Measurements from ENCODE around the gene ARFGEF3.
"Not testable (repeated sequence)": the region's sequence is repeated elsewhere in the genome, so short reads cannot be mapped to it uniquely, and the experiment has no call there.

The ARFGEF3 gene

GRCh38 chr6:138272533-138273315, 111.0 kb downstream of the ARFGEF3 start:
- H3K27me3 Mint-ChIP-seq (ENCODE audit: low read depth) = peaks cover 6% of the 10 kb centered on the region

GRCh38 chr6:138275976-138276375, 114.2 kb downstream of the ARFGEF3 start:
- DNase-seq (ENCODE audit: low spot score) = no peak
- no peak overlapping the region for H3K27ac Mint-ChIP-seq
- no peaks in the 10 kb centered on the region for H3K4me1 Mint-ChIP-seq (ENCODE audit: low read depth)
- peaks cover 4% of the 10 kb centered on the region for H3K27me3 Mint-ChIP-seq (ENCODE audit: low read depth)
- H3K9me3 Mint-ChIP-seq = no peaks in the 10 kb centered on the region
- H3K4me3 Mint-ChIP-seq = no peak overlapping the region
- no peaks in the 10 kb centered on the region for H3K36me3 Mint-ChIP-seq (ENCODE audit: low read depth)

More at GRCh38 chr6:138272533-138273315, 111.0 kb downstream of the ARFGEF3 start:
- DNase-seq (ENCODE audit: low spot score) = no peak
- Mint-ChIP-seq H3K36me3 (ENCODE audit: low read depth) (no peaks in the 10 kb centered on the region), H3K4me3 (no peak overlapping the region), H3K9me3 (no peaks in the 10 kb centered on the region), H3K4me1 (ENCODE audit: low read depth) (no peaks in the 10 kb centered on the region), H3K27ac (no peak overlapping the region)

GRCh38 chr6:138277835-138278234, 116.1 kb downstream of the ARFGEF3 start:
- H3K4me1 Mint-ChIP-seq (ENCODE audit: low read depth) = no peaks in the 10 kb centered on the region
- H3K27ac Mint-ChIP-seq = no peak overlapping the region
- DNase-seq (ENCODE audit: low spot score) = no peak
- no peaks in the 10 kb centered on the region for H3K36me3 Mint-ChIP-seq (ENCODE audit: low read depth)
- peaks cover 4% of the 10 kb centered on the region for H3K27me3 Mint-ChIP-seq (ENCODE audit: low read depth)
- no peak overlapping the region for H3K4me3 Mint-ChIP-seq
- no peaks in the 10 kb centered on the region for H3K9me3 Mint-ChIP-seq

- no peak overlapping the region for H3K27ac Mint-ChIP-seq
- H3K4me1 Mint-ChIP-seq (ENCODE audit: low read depth) = no peaks in the 10 kb centered on the region
- no peaks in the 10 kb centered on the region for H3K9me3 Mint-ChIP-seq
- H3K4me3 Mint-ChIP-seq = no peak overlapping the region
- no peaks in the 10 kb centered on the region for H3K36me3 Mint-ChIP-seq (ENCODE audit: low read depth)
- peaks cover 2% of the 10 kb centered on the region for H3K27me3 Mint-ChIP-seq (ENCODE audit: low read depth)
- DNase-seq (ENCODE audit: low spot score) = no peak
Observed at GRCh38 chr6:138278326-138278725, 116.6 kb downstream of the ARFGEF3 start.

GRCh38 chr6:138285800-138286199, 124.1 kb downstream of the ARFGEF3 start:
- no peaks in the 10 kb centered on the region for H3K4me1 Mint-ChIP-seq (ENCODE audit: low read depth)
- H3K27ac Mint-ChIP-seq = no peak overlapping the region
- H3K27me3 Mint-ChIP-seq (ENCODE audit: low read depth) = no peaks in the 10 kb centered on the region
- H3K9me3 Mint-ChIP-seq = no peaks in the 10 kb centered on the region
- no peak overlapping the region for H3K4me3 Mint-ChIP-seq
- no peaks in the 10 kb centered on the region for H3K36me3 Mint-ChIP-seq (ENCODE audit: low read depth)
- no peak for DNase-seq (ENCODE audit: low spot score)

- Mint-ChIP-seq H3K4me3 (no peak overlapping the region), H3K9me3 (no peaks in the 10 kb centered on the region), H3K36me3 (ENCODE audit: low read depth) (no peaks in the 10 kb centered on the region), H3K4me1 (ENCODE audit: low read depth) (no peaks in the 10 kb centered on the region), H3K27ac (no peak overlapping the region), H3K27me3 (ENCODE audit: low read depth) (no peaks in the 10 kb centered on the region)
- no peak for DNase-seq (ENCODE audit: low spot score)
Observed at GRCh38 chr6:138286698-138287097, 125.0 kb downstream of the ARFGEF3 start.

GRCh38 chr6:138287144-138287955, 125.6 kb downstream of the ARFGEF3 start:
- Mint-ChIP-seq H3K27me3 (ENCODE audit: low read depth) (no peaks in the 10 kb centered on the region), H3K4me3 (no peak overlapping the region), H3K36me3 (ENCODE audit: low read depth) (no peaks in the 10 kb centered on the region), H3K9me3 (no peaks in the 10 kb centered on the region), H3K27ac (no peak overlapping the region), H3K4me1 (ENCODE audit: low read depth) (no peaks in the 10 kb centered on the region)
- DNase-seq (ENCODE audit: low spot score) = no peak

GRCh38 chr6:138288428-138289085, 126.8 kb downstream of the ARFGEF3 start:
- not testable (repeated sequence) for DNase-seq (ENCODE audit: low spot score); H3K27me3 Mint-ChIP-seq (ENCODE audit: low read depth); H3K36me3 Mint-ChIP-seq (ENCODE audit: low read depth); H3K27ac Mint-ChIP-seq; H3K4me3 Mint-ChIP-seq; H3K4me1 Mint-ChIP-seq (ENCODE audit: low read depth); H3K9me3 Mint-ChIP-seq

GRCh38 chr6:138289739-138290138, 128.0 kb downstream of the ARFGEF3 start:
- DNase-seq (ENCODE audit: low spot score) = no peak
- no peaks in the 10 kb centered on the region for H3K27me3 Mint-ChIP-seq (ENCODE audit: low read depth)
- H3K36me3 Mint-ChIP-seq (ENCODE audit: low read depth) = no peaks in the 10 kb centered on the region

GRCh38 chr6:138290423-138290962, 128.8 kb downstream of the ARFGEF3 start:
- DNase-seq (ENCODE audit: low spot score) = no peak
- H3K27ac Mint-ChIP-seq = no peak overlapping the region
- H3K36me3 Mint-ChIP-seq (ENCODE audit: low read depth) = no peaks in the 10 kb centered on the region
- no peaks in the 10 kb centered on the region for H3K9me3 Mint-ChIP-seq
- no peaks in the 10 kb centered on the region for H3K4me1 Mint-ChIP-seq (ENCODE audit: low read depth)
- no peaks in the 10 kb centered on the region for H3K27me3 Mint-ChIP-seq (ENCODE audit: low read depth)
- H3K4me3 Mint-ChIP-seq = no peak overlapping the region

More at GRCh38 chr6:138289739-138290138, 128.0 kb downstream of the ARFGEF3 start:
- Mint-ChIP-seq H3K9me3 (no peaks in the 10 kb centered on the region), H3K27ac (no peak overlapping the region), H3K4me1 (ENCODE audit: low read depth) (no peaks in the 10 kb centered on the region), H3K4me3 (no peak overlapping the region)

GRCh38 chr6:138291036-138291848, 129.5 kb downstream of the ARFGEF3 start:
- H3K4me3 Mint-ChIP-seq = no peak overlapping the region

GRCh38 chr6:138291849-138292181, 130.1 kb downstream of the ARFGEF3 start:
- Mint-ChIP-seq H3K4me3 (no peak overlapping the region), H3K9me3 (no peaks in the 10 kb centered on the region), H3K27ac (no peak overlapping the region), H3K4me1 (ENCODE audit: low read depth) (no peaks in the 10 kb centered on the region), H3K36me3 (ENCODE audit: low read depth) (no peaks in the 10 kb centered on the region), H3K27me3 (ENCODE audit: low read depth) (no peaks in the 10 kb centered on the region)
- no peak for DNase-seq (ENCODE audit: low spot score)

More at GRCh38 chr6:138291036-138291848, 129.5 kb downstream of the ARFGEF3 start:
- Mint-ChIP-seq H3K27me3 (ENCODE audit: low read depth) (no peaks in the 10 kb centered on the region), H3K27ac (no peak overlapping the region), H3K36me3 (ENCODE audit: low read depth) (no peaks in the 10 kb centered on the region), H3K9me3 (no peaks in the 10 kb centered on the region), H3K4me1 (ENCODE audit: low read depth) (no peaks in the 10 kb centered on the region)
- DNase-seq (ENCODE audit: low spot score) = no peak

GRCh38 chr6:138292482-138292881, 130.7 kb downstream of the ARFGEF3 start:
- H3K27me3 Mint-ChIP-seq (ENCODE audit: low read depth) = no peaks in the 10 kb centered on the region
- H3K4me1 Mint-ChIP-seq (ENCODE audit: low read depth) = no peaks in the 10 kb centered on the region
- DNase-seq (ENCODE audit: low spot score) = no peak
- no peaks in the 10 kb centered on the region for H3K9me3 Mint-ChIP-seq
- H3K36me3 Mint-ChIP-seq (ENCODE audit: low read depth) = no peaks in the 10 kb centered on the region
- H3K27ac Mint-ChIP-seq = no peak overlapping the region
- no peak overlapping the region for H3K4me3 Mint-ChIP-seq

Measured in T-helper 2 cell treated with Interferon-gamma antibody and Interleukin-4, amounts not matched to agents 5 μg/mL and 100 μg/mL, for 36 hours (primary cell).